H9 (cell line): ENCODE data around the gene RGS16. TPM values are rescaled to one million over a fixed set of nuclear protein-coding genes. Genes with fewer than 3 reads are reported as not detected.

Experiments used
- DNase-seq: peaks from one replicate; pipeline ENCODE4 v3.0.0-alpha.2; 2017
- H2AFZ ChIP-seq: one replicate; pipeline ENCODE4 v1.6.1; 2013; ENCODE audit warnings: mild to moderate bottlenecking, low read length, control low read depth, moderate library complexity
- H2AK5ac ChIP-seq: 2 replicates; pipeline ENCODE4 v1.6.1; 2013; ENCODE audit warnings: low read length, control low read depth, mixed read lengths; ENCODE audit not compliant: insufficient read length
- H2BK120ac ChIP-seq: one replicate; pipeline ENCODE4 v1.6.1; 2013; ENCODE audit warnings: low read depth, mild to moderate bottlenecking, low read length, control low read depth, inconsistent platforms; ENCODE audit not compliant: poor library complexity, severe bottlenecking
- H2BK12ac ChIP-seq: 2 replicates; pipeline ENCODE4 v1.6.1; 2013; ENCODE audit warnings: low read length, control low read depth, mixed read lengths, low read depth; ENCODE audit not compliant: insufficient read length
- H2BK15ac ChIP-seq: 2 replicates; pipeline ENCODE4 v1.6.1; 2013; ENCODE audit warnings: low read depth, low read length, control low read depth
- H2BK20ac ChIP-seq: one replicate; pipeline ENCODE4 v1.6.1; 2013; ENCODE audit warnings: low read depth, mild to moderate bottlenecking, low read length, control low read depth, inconsistent platforms; ENCODE audit not compliant: poor library complexity, severe bottlenecking
- H2BK5ac ChIP-seq: 2 replicates; pipeline ENCODE4 v1.6.1; 2013; ENCODE audit warnings: low read length, control low read depth, mixed read lengths; ENCODE audit not compliant: insufficient read length
- H3K14ac ChIP-seq: 2 replicates; pipeline ENCODE4 v1.6.1; 2013; ENCODE audit warnings: low read length, control low read depth; ENCODE audit not compliant: insufficient read depth
- H3K18ac ChIP-seq: 2 replicates; pipeline ENCODE4 v1.6.1; 2013; ENCODE audit warnings: low read depth, mild to moderate bottlenecking, mixed read lengths, low read length, control low read depth; ENCODE audit not compliant: insufficient read length
- H3K23ac ChIP-seq: 2 replicates; pipeline ENCODE4 v1.6.1; 2013; ENCODE audit warnings: low read length, control low read depth, mixed read lengths, low read depth; ENCODE audit not compliant: insufficient read length
- H3K23me2 ChIP-seq: 2 replicates; pipeline ENCODE4 v1.6.1; 2013; ENCODE audit warnings: low read depth, mild to moderate bottlenecking, mixed read lengths, low read length, control low read depth; ENCODE audit not compliant: insufficient read length, poor library complexity, severe bottlenecking
- H3K27ac ChIP-seq: 2 replicates; pipeline ENCODE4 v1.5.1; 2013; ENCODE audit warnings: low read length, control low read depth, mixed read lengths, low read depth; ENCODE audit not compliant: insufficient read length
- H3K27me3 ChIP-seq: 2 replicates; pipeline ENCODE4 v1.6.1; 2013; ENCODE audit warnings: low read length, control low read depth, inconsistent platforms; ENCODE audit not compliant: insufficient read depth
- H3K4ac ChIP-seq: 2 replicates; pipeline ENCODE4 v1.6.1; 2013; ENCODE audit warnings: low read depth, mild to moderate bottlenecking, control low read depth, inconsistent platforms, low read length, moderate library complexity
- H3K4me1 ChIP-seq: 2 replicates; pipeline ENCODE4 v1.6.1; 2013; ENCODE audit warnings: low read length, control low read depth, inconsistent platforms; ENCODE audit not compliant: insufficient read depth
- H3K4me2 ChIP-seq: 2 replicates; pipeline ENCODE4 v1.6.1; 2013; ENCODE audit warnings: low read length, control low read depth, mixed read lengths; ENCODE audit not compliant: insufficient read length, insufficient read depth
- H3K56ac ChIP-seq: 2 replicates; pipeline ENCODE4 v1.6.1; 2013; ENCODE audit warnings: low read depth, mild to moderate bottlenecking, mixed read lengths, low read length, control low read depth; ENCODE audit not compliant: insufficient read length
- H3K79me1 ChIP-seq: 2 replicates; pipeline ENCODE4 v1.6.1; 2013; ENCODE audit warnings: low read depth, mild to moderate bottlenecking, moderate library complexity, low read length, control low read depth, inconsistent platforms; ENCODE audit not compliant: insufficient read depth, poor library complexity, severe bottlenecking
- H3K79me2 ChIP-seq: 2 replicates; pipeline ENCODE4 v1.6.1; 2013; ENCODE audit warnings: low read length, control low read depth, inconsistent platforms; ENCODE audit not compliant: insufficient read depth
- H3K9ac ChIP-seq: 2 replicates; pipeline ENCODE4 v1.6.1; 2013; ENCODE audit warnings: low read length, control low read depth, mixed read lengths; ENCODE audit not compliant: insufficient read length; ENCODE audit errors: extremely low read depth
- H3K9me3 ChIP-seq: one replicate; pipeline ENCODE4 v1.6.1; 2013; ENCODE audit warnings: low read depth, low read length, inconsistent platforms; ENCODE audit not compliant: control insufficient read depth
- H3T11ph ChIP-seq: one replicate; pipeline ENCODE4 v1.6.1; 2013; ENCODE audit warnings: mild to moderate bottlenecking, low read length, control low read depth, inconsistent platforms
- H4K20me1 ChIP-seq: one replicate; pipeline ENCODE4 v1.6.1; 2013; ENCODE audit not compliant: control insufficient read depth, insufficient read length, insufficient read depth
- H4K5ac ChIP-seq: 2 replicates; pipeline ENCODE4 v1.6.1; 2013; ENCODE audit warnings: low read depth, mild to moderate bottlenecking, mixed read lengths, low read length, control low read depth; ENCODE audit not compliant: insufficient read length
- H4K8ac ChIP-seq: replicated peaks from 2 replicates; pipeline ENCODE4 v1.6.1; 2013; ENCODE audit warnings: low read length, control low read depth, mixed read lengths, low read depth; ENCODE audit not compliant: insufficient read length
- H4K91ac ChIP-seq: 2 replicates; pipeline ENCODE4 v1.6.1; 2013; ENCODE audit warnings: low read depth, mild to moderate bottlenecking, moderate library complexity, mixed read lengths, low read length, control low read depth; ENCODE audit not compliant: insufficient read length
- H3K27ac Mint-ChIP-seq, 3 experiments: 2 replicates in 2 of 3; 3 replicates in 1 of 3; pipeline ENCODE4 v1.8.0; 2020 to 2021; ENCODE audit warnings: mixed read lengths in 3 of 3, mild to moderate bottlenecking in 1 of 3, moderate library complexity in 1 of 3
- H3K27me3 Mint-ChIP-seq: 2 replicates; pipeline ENCODE4 v1.8.0; 2021; ENCODE audit warnings: low read depth, mild to moderate bottlenecking, moderate library complexity, mixed read lengths
- H3K36me3 Mint-ChIP-seq, 3 experiments: 2 replicates in 2 of 3; 3 replicates in 1 of 3; pipeline ENCODE4 v1.8.0; 2020 to 2021; ENCODE audit warnings: low read depth in 3 of 3, mixed read lengths in 3 of 3; ENCODE audit not compliant: insufficient read depth in 1 of 3
- H3K4me1 Mint-ChIP-seq, 2 experiments: 2 replicates each; pipeline ENCODE4 v1.8.0; 2020; ENCODE audit warnings: mixed read lengths in 2 of 2
- H3K4me3 Mint-ChIP-seq, 2 experiments: 2 replicates in 1 of 2; 3 replicates in 1 of 2; pipeline ENCODE4 v1.8.0; 2020 to 2021; ENCODE audit warnings: mild to moderate bottlenecking in 2 of 2, mixed read lengths in 2 of 2, moderate library complexity in 1 of 2
- H3K9me3 Mint-ChIP-seq, 2 experiments: 2 replicates in 1 of 2; 3 replicates in 1 of 2; pipeline ENCODE4 v1.8.0; 2020; ENCODE audit warnings: mild to moderate bottlenecking in 2 of 2, mixed read lengths in 2 of 2, moderate library complexity in 1 of 2
- CTCF ChIP-seq: fragments of 200-600 bp; sonication (generic); conservative IDR thresholded peaks from 3 replicates; pipeline ENCODE4 v1.8.0; 2021; ENCODE audit warnings: antibody characterized with exemption, mild to moderate bottlenecking
- WGBS: extraction: QIAGEN DNeasy Blood & Tissue Kit; methylation state at CpG from one replicate; pipeline ENCODE4 v1.1.7; 2013; ENCODE audit warnings: missing lambda C conversion rate, low lambda C conversion rate, mixed read lengths; ENCODE audit not compliant: insufficient read length; ENCODE audit errors: extremely low coverage; 5-methylcytosine and 5-hydroxymethylcytosine counted together
- total RNA-seq: library from RNA; stranded (reverse); gene quantifications from 2 replicates; pipeline ENCODE4 v1.2.1, GENCODE V29; 2021

Gene RGS16
- total RNA-seq, 1 experiment from 2014 or later = 6.9 TPM

GRCh38 chr1:182624577-182624976 is 20.4 kb upstream of the RGS16 start:
- H3K27ac Mint-ChIP-seq = no peak overlapping the region
- H3K9me3 Mint-ChIP-seq = peaks cover 5 to 9% of the 10 kb centered on the region in 2 experiments; a peak in 4 of 5 replicates
- Histone ChIP-seq H3K4ac (no peak overlapping the region), H2BK5ac (no peak overlapping the region), H3K14ac (no peak overlapping the region), H2BK12ac (no peak overlapping the region), H3K9ac (no peak overlapping the region), H3K27ac (no peak overlapping the region), H3K18ac (no peak overlapping the region), H3K79me1 (no peaks in the 10 kb centered on the region), H3K79me2 (no peaks in the 10 kb centered on the region), H3K23me2 (no peaks in the 10 kb centered on the region), H2AK5ac (no peak overlapping the region), H3K4me1 (peaks cover 2% of the 10 kb centered on the region), H3K4me2 (no peak overlapping the region), H4K91ac (no peak overlapping the region), H3K23ac (no peak overlapping the region), H3K27me3 (no peaks in the 10 kb centered on the region), H3K56ac (no peak overlapping the region), H2BK15ac (no peak overlapping the region), H3T11ph (no peak overlapping the region), H2BK120ac (no peak overlapping the region), H4K8ac (no peak overlapping the region), H2BK20ac (no peak overlapping the region), H4K5ac (no peak overlapping the region), H3K9me3 (no peaks in the 10 kb centered on the region), H2AFZ (no peak overlapping the region), H4K20me1 (no peaks in the 10 kb centered on the region)
- H3K36me3 Mint-ChIP-seq = peaks cover 0 to 9% (median 0%) of the 10 kb centered on the region in 3 experiments; a peak in 2 of 7 replicates
- TF ChIP-seq CTCF = no peak
- no CpG with 5 or more reads among the region's 1 CpG for WGBS
- no peak overlapping the region for H3K4me3 Mint-ChIP-seq
- no peak for DNase-seq
- H3K27me3 Mint-ChIP-seq = no peaks in the 10 kb centered on the region; the same call in none of the 2 replicates
- peaks cover 20% of the 10 kb centered on the region in 2 experiments for H3K4me1 Mint-ChIP-seq
